GM19438 (cell line): Measurements from ENCODE around the gene SLC39A11.

Experiments
- ATAC-seq: cut with Tn5 transposase; IDR thresholded peaks from one replicate; pipeline ENCODE4 v1.9.1; 2021; ENCODE audit warnings: low read depth; ENCODE audit not compliant: unreplicated experiment

Gene SLC39A11

DNA sequence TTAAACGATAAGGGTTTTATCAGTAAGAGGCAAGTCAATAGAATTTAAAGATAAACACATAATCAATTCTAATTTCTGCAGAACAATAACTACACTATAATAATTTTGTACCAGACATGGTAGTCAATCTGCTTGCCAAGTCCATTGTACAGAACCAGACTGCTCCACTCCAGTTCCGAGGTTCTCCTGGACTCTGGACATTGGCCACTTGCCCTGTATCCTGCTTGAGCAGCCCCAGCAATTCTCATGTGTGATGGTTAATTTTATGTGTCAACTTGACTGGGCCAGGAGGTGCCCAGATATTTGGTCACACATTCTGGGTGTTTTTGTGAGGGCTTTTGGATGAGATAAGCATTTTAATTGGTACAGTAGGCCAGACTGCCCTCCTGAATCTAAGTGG lies 384.6 kb downstream of the SLC39A11 start:
- no peak for ATAC-seq

- no peak for ATAC-seq
These were observed 386.0 kb downstream of the SLC39A11 start for GRCh38 chr17:72706396-72706981.

DNA sequence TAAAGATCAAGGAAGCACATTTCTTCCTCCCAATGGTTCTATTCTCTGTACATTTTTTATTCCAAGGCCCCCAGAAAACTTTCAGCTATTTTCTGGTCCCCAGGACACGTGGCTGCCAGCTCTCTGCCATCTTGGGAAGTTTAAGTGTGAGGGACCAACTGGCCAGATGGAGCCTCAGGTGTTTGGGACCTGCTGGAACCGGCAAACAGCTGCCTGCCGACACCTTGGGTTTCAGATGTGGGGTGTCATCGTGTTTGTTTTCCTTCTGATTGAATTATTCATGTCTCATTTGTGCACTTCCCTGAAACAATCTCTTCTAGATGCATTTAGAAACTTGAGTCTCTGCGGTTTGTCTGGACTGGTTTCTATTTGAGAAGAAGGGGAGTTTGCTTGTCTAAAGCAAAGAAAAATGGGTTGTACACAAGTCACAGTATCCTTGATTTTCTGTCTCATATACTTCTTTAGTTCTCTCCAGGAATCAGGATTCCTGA lies 386.5 kb downstream of the SLC39A11 start:
- no peak for ATAC-seq

- no peak for ATAC-seq
These were observed 389.5 kb downstream of the SLC39A11 start for GRCh38 chr17:72702998-72703397.

DNA sequence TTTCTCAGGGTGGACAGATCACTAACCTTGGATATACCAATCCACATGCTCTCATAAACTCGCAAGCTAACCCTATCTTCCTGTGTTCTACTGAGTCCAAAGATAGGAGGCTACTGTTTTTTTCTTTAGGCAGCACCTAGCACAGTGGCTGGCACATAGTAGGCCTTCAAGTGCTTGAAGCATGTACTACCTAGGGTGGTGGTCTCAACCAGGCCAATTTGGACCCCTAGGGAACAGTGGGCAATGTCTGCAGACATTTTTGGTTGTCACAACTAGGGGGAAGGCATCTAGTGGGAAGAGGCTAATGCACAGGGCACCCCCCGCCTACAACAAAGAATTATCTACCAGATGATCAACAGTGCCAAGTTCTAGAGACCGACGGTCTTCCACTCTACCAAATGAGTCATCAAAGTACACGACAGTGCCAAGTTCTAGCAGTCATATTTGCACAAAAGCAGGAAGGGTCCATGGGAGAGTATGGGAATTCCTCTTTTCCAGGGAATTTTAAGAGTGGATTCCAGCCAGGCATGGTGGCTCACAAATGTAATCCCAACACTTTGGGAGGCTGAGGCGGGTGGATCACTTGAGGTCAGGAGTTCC lies 390.3 kb downstream of the SLC39A11 start:
- ATAC-seq = no peak

- ATAC-seq = no peak
These were observed 392.3 kb downstream of the SLC39A11 start for GRCh38 chr17:72700226-72700625.

DNA sequence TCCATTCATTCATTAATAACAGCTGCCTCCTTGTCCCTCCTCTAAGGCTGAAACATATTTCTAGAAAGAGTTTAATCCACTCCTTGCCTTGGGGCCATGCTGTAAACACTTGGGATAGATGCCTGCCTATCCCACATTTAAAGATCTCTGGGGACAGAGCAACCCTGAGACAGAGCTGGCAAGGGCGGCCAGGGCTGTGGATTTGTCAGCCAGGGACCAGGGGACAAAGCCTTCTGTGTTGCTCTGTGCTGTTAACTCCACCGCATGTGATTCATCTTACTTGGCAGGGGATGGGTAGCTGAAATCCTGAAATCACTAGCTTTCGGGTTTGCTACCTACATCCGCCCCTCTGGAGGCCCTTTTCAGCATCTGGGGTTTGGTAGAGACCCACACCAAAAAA lies 392.9 kb downstream of the SLC39A11 start:
- no peak for ATAC-seq

GRCh38 chr17:72697602-72698146 lies 394.8 kb downstream of the SLC39A11 start:
- no peak for ATAC-seq

- no peak for ATAC-seq
These were observed 395.8 kb downstream of the SLC39A11 start for GRCh38 chr17:72696721-72697120.

DNA sequence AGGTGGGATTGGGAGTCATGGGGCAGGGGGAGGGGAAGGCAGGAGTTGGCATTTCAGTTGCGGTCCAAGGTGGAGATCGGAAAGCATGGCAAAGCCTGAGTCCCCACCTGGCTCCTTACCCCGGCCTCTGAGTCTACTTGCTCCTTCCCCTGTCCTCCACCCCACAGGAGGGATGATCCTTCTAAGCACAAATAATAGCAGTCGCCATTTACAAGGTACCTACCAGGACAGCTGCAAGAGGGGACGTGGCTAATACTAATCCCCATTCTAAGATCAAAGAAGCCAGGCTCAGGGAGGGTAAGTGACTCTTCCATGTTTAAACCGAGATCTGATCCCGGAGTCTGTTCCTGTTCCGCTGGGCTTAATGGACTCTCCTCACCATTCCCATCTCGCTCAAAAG lies 396.3 kb downstream of the SLC39A11 start:
- no peak for ATAC-seq

GRCh38 chr17:72693956-72694355 lies 398.5 kb downstream of the SLC39A11 start:
- no peak for ATAC-seq

DNA sequence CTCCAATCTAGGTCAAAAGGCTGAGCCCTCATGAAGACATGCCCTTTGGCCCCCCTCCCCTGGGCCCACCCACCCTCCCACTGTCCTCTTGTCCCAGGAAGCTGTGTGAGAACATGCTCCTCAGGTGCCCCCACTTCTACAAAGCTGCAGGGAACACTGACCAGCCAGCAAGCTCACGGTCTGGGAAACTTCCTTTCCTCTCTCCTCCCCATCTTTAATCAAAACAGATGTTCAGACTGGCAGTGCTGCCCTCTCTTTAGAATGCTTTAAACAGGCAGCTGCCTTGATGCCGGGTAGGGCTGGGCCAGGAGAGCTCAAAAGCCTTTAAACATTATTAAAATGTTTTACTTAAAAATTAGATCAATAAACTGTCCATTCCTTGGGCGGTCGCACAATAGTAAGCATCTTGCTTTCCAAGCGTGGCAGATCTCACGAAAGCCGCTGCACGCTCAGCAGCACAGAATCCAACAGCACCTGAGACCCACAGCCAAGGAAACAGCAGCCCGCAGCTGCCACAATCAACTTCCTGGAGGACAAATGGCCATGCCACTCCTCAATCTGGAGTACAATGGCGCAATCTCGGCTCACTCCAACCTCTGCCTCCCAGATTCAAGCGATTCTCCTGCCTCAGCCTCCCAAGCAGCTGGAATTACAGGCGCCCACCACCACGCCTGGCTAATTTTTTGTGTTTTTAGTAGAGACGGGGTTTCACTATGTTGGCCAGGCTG lies 399.2 kb downstream of the SLC39A11 start:
- no peak for ATAC-seq

GRCh38 chr17:72692676-72693075 lies 399.8 kb downstream of the SLC39A11 start:
- ATAC-seq = no peak

DNA sequence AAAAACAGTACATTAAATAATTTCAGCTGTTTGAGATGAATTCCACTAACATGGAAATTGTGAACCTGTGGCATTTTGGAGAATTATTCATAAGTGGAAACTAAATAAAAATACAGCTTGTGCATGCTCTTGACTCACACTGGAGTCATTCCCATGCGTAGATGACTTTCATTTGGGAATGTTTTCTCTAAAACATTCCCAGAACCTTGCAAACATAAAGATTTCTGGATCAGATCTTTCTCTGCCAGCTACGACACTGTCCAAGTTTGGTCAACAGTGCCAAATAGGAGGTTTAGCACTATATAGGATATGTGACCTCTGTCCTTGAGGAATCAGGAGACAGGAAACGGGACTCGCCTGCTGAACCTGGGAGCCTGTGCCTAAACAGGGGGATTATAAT lies 400.9 kb downstream of the SLC39A11 start:
- no peak for ATAC-seq

GRCh38 chr17:72691017-72691416 lies 401.5 kb downstream of the SLC39A11 start:
- ATAC-seq = no peak

GRCh38 chr17:72687886-72688285 lies 404.6 kb downstream of the SLC39A11 start:
- no peak for ATAC-seq

GRCh38 chr17:72684405-72685020 lies 408.0 kb downstream of the SLC39A11 start:
- ATAC-seq = no peak

GRCh38 chr17:72683506-72684404 lies 408.7 kb downstream of the SLC39A11 start:
- ATAC-seq = no peak

GRCh38 chr17:72682605-72683004 lies 409.9 kb downstream of the SLC39A11 start:
- no peak for ATAC-seq

GRCh38 chr17:72681844-72682243 lies 410.6 kb downstream of the SLC39A11 start:
- no peak for ATAC-seq
